Upper lobe of right lung (tissue), 1 donor: ENCODE results near the gene TCEAL8. TPM values are rescaled to one million over a fixed set of nuclear protein-coding genes. Genes with fewer than 3 reads are reported as not detected.

ENCODE experiments used
- ATAC-seq: fragments of 200-7000 bp; cut with Tn5 transposase; one replicate; pipeline ENCODE4 v1.9.1; 2020; ENCODE audit warnings: mild to moderate bottlenecking, moderate library complexity
- DNase-seq: peaks from one replicate; pipeline ENCODE4 v3.0.0-alpha.2; 2020
- H3K27ac ChIP-seq: fragments of 200-600 bp; one replicate; pipeline ENCODE4 v1.8.0; 2022
- H3K27me3 ChIP-seq: fragments of 200-600 bp; one replicate; pipeline ENCODE4 v1.8.0; 2022; ENCODE audit warnings: mild to moderate bottlenecking
- H3K36me3 ChIP-seq: fragments of 200-600 bp; one replicate; pipeline ENCODE4 v1.8.0; 2022
- H3K4me1 ChIP-seq: fragments of 200-600 bp; one replicate; pipeline ENCODE4 v1.8.0; 2022
- H3K4me3 ChIP-seq: fragments of 200-600 bp; one replicate; pipeline ENCODE4 v1.8.0; 2022; ENCODE audit warnings: mild to moderate bottlenecking
- H3K9me3 ChIP-seq: fragments of 200-600 bp; one replicate; pipeline ENCODE4 v1.8.0; 2022
- CTCF ChIP-seq: fragments of 200-600 bp; IDR thresholded peaks from one replicate; pipeline ENCODE4 v1.8.0; 2022; ENCODE audit warnings: antibody characterized with exemption
- intact Hi-C: fragments of 100-400 bp; cut with DNase I; formaldehyde crosslinking; loops from one replicate; pipeline ENCODE4 v1.11.0; 2022
- long read RNA-seq: library from polyadenylated mRNA; unstranded; transcript quantifications from one replicate; pipeline ENCODE4 v2.0.0, GENCODE V29; 2021
- total RNA-seq: library from RNA; stranded (reverse); fragmentation: NEBNext Ultra II Directional; extraction: Animal tissue kit (Norgen Biotek cat#: 25700); gene quantifications from one replicate; pipeline ENCODE4 v1.2.1, GENCODE V29; 2021
- donor health status: DM: no; HTN: yes; CAD: no; lungs with severe emphysema.

Gene TCEAL8, protein sequence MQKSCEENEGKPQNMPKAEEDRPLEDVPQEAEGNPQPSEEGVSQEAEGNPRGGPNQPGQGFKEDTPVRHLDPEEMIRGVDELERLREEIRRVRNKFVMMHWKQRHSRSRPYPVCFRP
- total RNA-seq = 42.9 TPM
- long read RNA-seq, transcript TCEAL8-201 (2 exons, 1,131 nt) = minor isoform, 5 of 29 reads
- long read RNA-seq, transcript TCEAL8-202 (3 exons, 1,222 nt) = major isoform, 23 of 29 reads
- long read RNA-seq, partial matches to known transcripts = 0 of 29 reads
- long read RNA-seq, other reads (novel, unspliced or antisense) = 1 of 29 reads

- intact Hi-C loops = no loop called here
- Histone ChIP-seq H3K4me1 (peaks cover 6% of the 10 kb centered on the region), H3K4me3 (peak within 1 kb of the TSS; percentile 66), H3K27me3 (no peaks in the 10 kb centered on the region), H3K9me3 (no peaks in the 10 kb centered on the region), H3K27ac (peak within 1 kb of the TSS; percentile 80), H3K36me3 (no peaks in the 10 kb centered on the region)
- no peak for TF ChIP-seq CTCF
- ATAC-seq (peak; percentile 96), DNase-seq (peak; percentile 88)
Measured at GRCh38 chrX:103254921-103255493, at the start of gene TCEAL8. Gene TCEAL8, minus strand, starts transcription at chrX:103255155. Its CDS starts 1,176 bp downstream, at chrX:103253979.

- ATAC-seq = no peak
- intact Hi-C loops = no loop called here
- no peak for DNase-seq
- no peaks in the 10 kb centered on the region for H3K36me3 ChIP-seq
- TF ChIP-seq CTCF = no peak
- H3K27me3 ChIP-seq = no peaks in the 10 kb centered on the region
- no peaks in the 10 kb centered on the region for H3K4me1 ChIP-seq
- H3K4me3 ChIP-seq = no peak overlapping the region
- H3K27ac ChIP-seq = no peak overlapping the region
- no peaks in the 10 kb centered on the region for H3K9me3 ChIP-seq
Measured at GRCh38 chrX:103304705-103305104, 49.8 kb upstream of the TCEAL8 start.

DNA sequence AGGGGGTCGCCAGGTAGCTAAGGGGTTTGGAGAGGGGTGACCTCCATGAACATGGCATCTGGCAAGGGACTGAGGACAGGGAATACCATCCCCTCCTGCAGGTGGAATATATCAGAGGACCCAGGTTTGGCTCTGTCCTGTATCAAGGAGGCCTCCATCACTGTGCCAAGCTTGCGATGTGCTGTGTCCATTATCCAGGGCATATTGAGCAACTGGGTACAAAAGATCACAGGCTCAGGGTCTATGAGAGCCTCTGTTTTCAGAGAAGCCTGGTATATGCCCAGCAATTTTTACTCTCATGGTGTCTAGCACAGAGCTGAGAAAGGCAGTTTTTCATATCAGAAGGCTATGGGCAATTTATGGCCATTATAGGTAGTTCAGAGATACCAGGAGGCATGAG is 38.2 kb upstream of the TCEAL8 start:
- TF ChIP-seq CTCF = no peak
- Histone ChIP-seq H3K4me1 (no peaks in the 10 kb centered on the region), H3K9me3 (no peaks in the 10 kb centered on the region), H3K27ac (no peak overlapping the region), H3K27me3 (no peaks in the 10 kb centered on the region), H3K4me3 (no peak overlapping the region), H3K36me3 (no peaks in the 10 kb centered on the region)
- no peak for ATAC-seq
- intact Hi-C loops = no loop called here
- no peak for DNase-seq

GRCh38 chrX:103279624-103280023 is 24.7 kb upstream of the TCEAL8 start:
- no peaks in the 10 kb centered on the region for H3K4me1 ChIP-seq
- TF ChIP-seq CTCF = no peak
- no peak for DNase-seq
- ATAC-seq = no peak
- H3K36me3 ChIP-seq = no peaks in the 10 kb centered on the region
- H3K4me3 ChIP-seq = no peak overlapping the region
- intact Hi-C loops = no loop called here
- no peaks in the 10 kb centered on the region for H3K27me3 ChIP-seq
- no peak overlapping the region for H3K27ac ChIP-seq
- no peaks in the 10 kb centered on the region for H3K9me3 ChIP-seq

GRCh38 chrX:103276581-103277002 is 21.6 kb upstream of the TCEAL8 start, which contains the start of gene TCEAL5:
Gene TCEAL5, minus strand, starts transcription at chrX:103276750. Its CDS starts 2,187 bp downstream, at chrX:103274563.
- no peaks in the 10 kb centered on the region for H3K4me1 ChIP-seq
- DNase-seq (no peak), ATAC-seq (no peak)
- intact Hi-C loops = no loop called here
- no peaks in the 10 kb centered on the region for H3K36me3 ChIP-seq
- no peak within 1 kb of the TSS for H3K27ac ChIP-seq
- TF ChIP-seq CTCF = no peak
- no peaks in the 10 kb centered on the region for H3K27me3 ChIP-seq
- H3K4me3 ChIP-seq = no peak within 1 kb of the TSS
- H3K9me3 ChIP-seq = no peaks in the 10 kb centered on the region
